Activated CD4-positive, alpha-beta memory T cell treated with anti-CD3 and anti-CD28 coated beads for 36 hours (primary cell): Measurements from ENCODE around the gene IGFLR1. TPM values are rescaled to one million over a fixed set of nuclear protein-coding genes. Genes with fewer than 3 reads are reported as not detected.
A peak's percentile ranks its signal among the peaks of the same experiment; 100 is the strongest.

Source experiments
- CTCF ChIA-PET: fragments of 350-600 bp; sonication (Branson Sonifier 250); formaldehyde crosslinking; loops from one replicate; lab custom pipeline; 2021; ENCODE audit warnings: antibody characterized with exemption, inconsistent platforms; lab: Charles Lee
- POLR2A ChIA-PET: fragments of 350-600 bp; sonication (Branson Sonifier 250); formaldehyde crosslinking; loops from one replicate; lab custom pipeline; 2021; ENCODE audit warnings: antibody characterized with exemption; lab: Charles Lee
- DNase-seq: peaks from one replicate; pipeline ENCODE4 v3.0.0-alpha.2; 2020
- H3K27ac Mint-ChIP-seq: one replicate; pipeline ENCODE4 v1.8.0; 2021; ENCODE audit warnings: mixed read lengths
- H3K27me3 Mint-ChIP-seq: one replicate; pipeline ENCODE4 v1.8.0; 2021; ENCODE audit warnings: mixed read lengths
- H3K36me3 Mint-ChIP-seq: one replicate; pipeline ENCODE4 v1.8.0; 2021; ENCODE audit warnings: mixed read lengths
- H3K4me1 Mint-ChIP-seq: one replicate; pipeline ENCODE4 v1.8.0; 2021; ENCODE audit warnings: low read depth, mixed read lengths
- H3K4me3 Mint-ChIP-seq: one replicate; pipeline ENCODE4 v1.8.0; 2021; ENCODE audit warnings: mild to moderate bottlenecking, mixed read lengths
- H3K9me3 Mint-ChIP-seq: one replicate; pipeline ENCODE4 v1.8.0; 2021; ENCODE audit warnings: mixed read lengths
- intact Hi-C: fragments of 100-400 bp; cut with micrococcal nuclease; formaldehyde crosslinking; loops from one replicate; pipeline ENCODE4 v1.15.1; 2023
- total RNA-seq, 2 experiments: library from RNA; stranded (reverse); gene quantifications; one replicate each; pipeline ENCODE4 v1.2.3, GENCODE V29; 2021

Gene IGFLR1
- total RNA-seq, 2 experiments from 2014 or later = 90.1 to 92.8 TPM

- POLR2A ChIA-PET = no interaction called here
- Mint-ChIP-seq H3K27me3 (no peaks in the 10 kb centered on the region), H3K4me3 (no peak overlapping the region), H3K27ac (peak overlapping the region; percentile 40), H3K9me3 (no peaks in the 10 kb centered on the region), H3K36me3 (peaks cover 62% of the 10 kb centered on the region), H3K4me1 (peaks cover 5% of the 10 kb centered on the region)
- DNase-seq = no peak
- intact Hi-C loops = no loop called here
- CTCF ChIA-PET = interaction anchor here (0.8 kb wide), 1 partner anchor 39 kb away, joined by 3 read pairs; no protein-coding TSS in a partner anchor
These were observed 8.8 kb downstream of the IGFLR1 start for GRCh38 chr19:35733180-35734125.

- H3K4me1 Mint-ChIP-seq = peaks cover 5% of the 10 kb centered on the region
These were observed 9.6 kb downstream of the IGFLR1 start for GRCh38 chr19:35732540-35733179.

GRCh38 chr19:35731779-35732405 lies 10.4 kb downstream of the IGFLR1 start:
- H3K4me1 Mint-ChIP-seq = peaks cover 3% of the 10 kb centered on the region
- H3K27ac Mint-ChIP-seq = no peak overlapping the region
- no peaks in the 10 kb centered on the region for H3K27me3 Mint-ChIP-seq
- H3K9me3 Mint-ChIP-seq = no peaks in the 10 kb centered on the region
- ChIA-PET POLR2A (interaction anchor here (0.8 to 2.4 kb wide), 3 partner anchors 8 to 30 kb away, joined by 3 to 6 read pairs (median 3); no protein-coding TSS in a partner anchor), CTCF (no interaction called here)
- no peak overlapping the region for H3K4me3 Mint-ChIP-seq
- intact Hi-C loops = no loop called here
- no peak for DNase-seq
- peaks cover 61% of the 10 kb centered on the region for H3K36me3 Mint-ChIP-seq

More at GRCh38 chr19:35732540-35733179, 9.6 kb downstream of the IGFLR1 start:
- Mint-ChIP-seq H3K27me3 (no peaks in the 10 kb centered on the region), H3K36me3 (peaks cover 63% of the 10 kb centered on the region), H3K4me3 (no peak overlapping the region), H3K27ac (no peak overlapping the region), H3K9me3 (no peaks in the 10 kb centered on the region)
- intact Hi-C loops = no loop called here
- ChIA-PET CTCF (no interaction called here), POLR2A (interaction anchor here (1.1 kb wide), 1 partner anchor 31 kb away, joined by 3 read pairs; no protein-coding TSS in a partner anchor)
- no peak for DNase-seq

GRCh38 chr19:35731353-35731752 lies 10.9 kb downstream of the IGFLR1 start:
- Mint-ChIP-seq H3K27ac (no peak overlapping the region), H3K27me3 (no peaks in the 10 kb centered on the region), H3K4me3 (no peak overlapping the region), H3K9me3 (no peaks in the 10 kb centered on the region), H3K4me1 (peaks cover under 1% of the 10 kb centered on the region), H3K36me3 (peaks cover 60% of the 10 kb centered on the region)
- ChIA-PET CTCF (no interaction called here), POLR2A (interaction anchor here (0.8 to 2.4 kb wide), 3 partner anchors 9 to 29 kb away, joined by 3 to 6 read pairs (median 3); no protein-coding TSS in a partner anchor)
- DNase-seq = no peak
- intact Hi-C loops = no loop called here

- no peak for DNase-seq
- Mint-ChIP-seq H3K36me3 (peaks cover 65% of the 10 kb centered on the region), H3K4me1 (no peaks in the 10 kb centered on the region), H3K27ac (no peak overlapping the region), H3K27me3 (no peaks in the 10 kb centered on the region), H3K4me3 (no peak overlapping the region), H3K9me3 (no peaks in the 10 kb centered on the region)
- ChIA-PET CTCF (no interaction called here), POLR2A (interaction anchor here (2.4 kb wide), 1 partner anchor 10 kb away, joined by 6 read pairs; no protein-coding TSS in a partner anchor)
- intact Hi-C loops = no loop called here
These were observed 11.9 kb downstream of the IGFLR1 start for GRCh38 chr19:35730326-35730725.

- H3K4me1 Mint-ChIP-seq = no peaks in the 10 kb centered on the region
- DNase-seq = no peak
- POLR2A ChIA-PET = interaction anchor here (2.4 to 3.0 kb wide), 2 partner anchors 10 to 11 kb away, joined by 6 to 8 read pairs; no protein-coding TSS in a partner anchor
- CTCF ChIA-PET = no interaction called here
- H3K36me3 Mint-ChIP-seq = peaks cover 68% of the 10 kb centered on the region
- H3K27ac Mint-ChIP-seq = no peak overlapping the region
- intact Hi-C loops = no loop called here
- H3K27me3 Mint-ChIP-seq = no peaks in the 10 kb centered on the region
- no peak overlapping the region for H3K4me3 Mint-ChIP-seq
- H3K9me3 Mint-ChIP-seq = no peaks in the 10 kb centered on the region
These were observed 12.5 kb downstream of the IGFLR1 start for GRCh38 chr19:35729763-35730162.

- CTCF ChIA-PET = no interaction called here
- H3K9me3 Mint-ChIP-seq = no peaks in the 10 kb centered on the region
- no peaks in the 10 kb centered on the region for H3K27me3 Mint-ChIP-seq
- intact Hi-C loops = no loop called here
- no peaks in the 10 kb centered on the region for H3K4me1 Mint-ChIP-seq
- POLR2A ChIA-PET = interaction anchor here (3.0 kb wide), 1 partner anchor 10 kb away, joined by 8 read pairs; no protein-coding TSS in a partner anchor
- H3K4me3 Mint-ChIP-seq = no peak overlapping the region
- H3K36me3 Mint-ChIP-seq = peaks cover 68% of the 10 kb centered on the region
- no peak for DNase-seq
- H3K27ac Mint-ChIP-seq = no peak overlapping the region
These were observed 13.2 kb downstream of the IGFLR1 start for GRCh38 chr19:35729021-35729420.

- POLR2A ChIA-PET = interaction anchor here (0.7 to 3.0 kb wide), 3 partner anchors 9 to 17 kb away, joined by 3 to 8 read pairs (median 4); no protein-coding TSS in a partner anchor
- CTCF ChIA-PET = interaction anchor here (0.6 to 1.8 kb wide), 2 partner anchors 34 to 122 kb away, joined by 3 to 4 read pairs; no protein-coding TSS in a partner anchor
- no peak for DNase-seq
- Mint-ChIP-seq H3K36me3 (peaks cover 71% of the 10 kb centered on the region), H3K9me3 (no peaks in the 10 kb centered on the region), H3K4me3 (no peak overlapping the region), H3K4me1 (no peaks in the 10 kb centered on the region), H3K27me3 (no peaks in the 10 kb centered on the region), H3K27ac (no peak overlapping the region)
- intact Hi-C loops = no loop called here
These were observed 14.1 kb downstream of the IGFLR1 start for GRCh38 chr19:35727956-35728706.

- Mint-ChIP-seq H3K27me3 (no peaks in the 10 kb centered on the region), H3K36me3 (peaks cover 78% of the 10 kb centered on the region), H3K4me3 (no peak overlapping the region), H3K9me3 (no peaks in the 10 kb centered on the region), H3K27ac (no peak overlapping the region), H3K4me1 (no peaks in the 10 kb centered on the region)
- no peak for DNase-seq
- ChIA-PET POLR2A (interaction anchor here (0.8 to 3.0 kb wide), 2 partner anchors 9 to 16 kb away, joined by 4 to 8 read pairs; no protein-coding TSS in a partner anchor), CTCF (interaction anchor here (0.6 to 1.8 kb wide), 2 partner anchors 33 to 121 kb away, joined by 3 to 4 read pairs; no protein-coding TSS in a partner anchor)
- intact Hi-C loops = no loop called here
These were observed 14.9 kb downstream of the IGFLR1 start for GRCh38 chr19:35727053-35727955.

GRCh38 chr19:35725216-35725861 lies 16.9 kb downstream of the IGFLR1 start:
- DNase-seq = no peak
- Mint-ChIP-seq H3K9me3 (no peaks in the 10 kb centered on the region), H3K4me1 (peaks cover 4% of the 10 kb centered on the region), H3K27ac (no peak overlapping the region), H3K36me3 (peaks cover 75% of the 10 kb centered on the region), H3K4me3 (no peak overlapping the region), H3K27me3 (no peaks in the 10 kb centered on the region)
- ChIA-PET CTCF (no interaction called here), POLR2A (interaction anchor here (1.1 to 2.1 kb wide), 3 partner anchors 12 to 17 kb away, joined by 3 to 8 read pairs (median 3); partner anchors contain the start of gene IGFLR1)
- intact Hi-C loops = no loop called here
